ENCODE results near the gene BAZ1B.
A peak's percentile ranks its signal among the peaks of the same experiment; 100 is the strongest.
"Not testable (repeated sequence)": the region's sequence is repeated elsewhere in the genome, so short reads cannot be mapped to it uniquely, and the experiment has no call there.

BAZ1B gene

GRCh38 chr7:73504017-73504416 is 18.1 kb downstream of the BAZ1B start:
- no peak for DNase-seq

GRCh38 chr7:73503229-73503628 is 18.9 kb downstream of the BAZ1B start:
- no peak for DNase-seq

DNA sequence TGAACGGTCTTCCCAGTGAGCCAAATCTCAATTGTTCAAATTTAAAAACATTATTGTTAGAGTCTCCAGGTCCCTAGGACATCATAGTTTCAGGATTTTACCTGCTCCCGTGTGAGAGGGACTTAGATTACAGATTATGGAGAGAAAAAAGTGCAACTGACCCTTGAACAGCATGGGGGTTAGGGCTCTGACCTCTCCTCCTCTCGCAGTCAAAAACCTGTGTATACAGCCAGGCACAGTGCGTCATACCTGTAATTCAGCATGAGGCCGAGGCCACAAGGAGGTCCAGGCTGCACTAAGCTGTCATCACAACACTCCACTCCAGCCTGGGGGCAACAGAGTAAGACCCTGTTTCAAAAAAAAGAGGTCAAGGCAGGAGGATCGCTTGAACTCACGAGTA is 25.5 kb downstream of the BAZ1B start:
- DNase-seq = no peak

DNA sequence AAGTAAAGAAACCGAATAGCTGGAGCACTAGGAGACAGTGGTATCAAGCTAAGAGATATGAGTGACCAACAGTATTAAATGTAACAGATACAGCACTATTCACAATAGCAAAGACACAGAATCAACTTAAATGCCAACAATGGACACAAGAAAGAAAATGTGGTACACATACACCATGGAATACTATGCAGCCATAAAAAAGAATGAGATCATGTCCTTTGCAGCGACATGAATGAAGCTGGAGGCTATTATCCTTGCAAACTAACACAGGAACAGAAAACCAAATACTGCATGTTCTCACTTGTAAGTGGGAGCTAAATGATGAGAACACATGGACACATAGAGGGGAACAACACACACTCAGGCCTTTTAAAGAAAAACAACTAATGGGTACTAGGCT is 26.6 kb downstream of the BAZ1B start:
- not testable (repeated sequence) for DNase-seq

- no peak for DNase-seq
Measured at GRCh38 chr7:73489976-73490375, 32.1 kb downstream of the BAZ1B start.

- DNase-seq = no peak
Measured at GRCh38 chr7:73487486-73487885, 34.6 kb downstream of the BAZ1B start.

DNA sequence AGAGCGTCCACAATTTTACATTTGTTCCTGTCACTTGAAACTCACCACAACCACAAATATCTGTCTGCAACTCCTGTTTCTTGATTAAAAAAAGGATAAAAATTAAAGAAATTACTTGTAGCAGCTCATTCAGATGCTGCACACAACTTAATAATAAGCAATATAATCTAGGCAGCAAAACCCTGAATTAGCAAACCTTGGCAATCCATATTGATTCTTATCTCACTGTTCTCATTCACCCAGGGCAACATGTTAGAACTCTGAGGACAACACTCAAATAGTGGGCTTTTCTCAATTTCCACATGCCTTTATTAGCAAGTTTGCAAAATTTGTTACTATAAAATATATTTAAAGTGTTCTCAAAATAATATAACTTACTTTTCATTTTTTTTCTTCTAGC is 38.9 kb downstream of the BAZ1B start:
- no peak for DNase-seq

GRCh38 chr7:73482746-73483145 is 39.3 kb downstream of the BAZ1B start:
- no peak for DNase-seq

DNA sequence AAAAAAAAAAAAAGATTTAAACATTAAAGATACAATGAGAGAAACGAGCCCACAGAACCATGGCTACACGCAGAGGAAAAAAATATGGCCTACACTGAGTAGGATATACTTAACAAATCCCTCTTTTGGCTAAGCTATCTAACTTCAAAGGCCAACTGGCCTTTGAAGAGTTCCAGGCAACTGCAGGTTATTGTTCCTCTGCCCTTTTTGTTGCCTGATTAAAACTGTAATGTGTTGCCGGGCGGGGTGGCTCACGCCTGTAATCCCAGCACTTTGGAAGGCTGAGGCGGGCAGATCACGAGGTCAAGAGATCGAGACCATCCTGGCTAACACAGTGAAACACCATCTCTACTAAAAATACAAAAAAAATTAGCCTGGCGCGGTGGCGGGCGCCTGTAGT is 40.6 kb downstream of the BAZ1B start:
- not testable (repeated sequence) for DNase-seq

DNA sequence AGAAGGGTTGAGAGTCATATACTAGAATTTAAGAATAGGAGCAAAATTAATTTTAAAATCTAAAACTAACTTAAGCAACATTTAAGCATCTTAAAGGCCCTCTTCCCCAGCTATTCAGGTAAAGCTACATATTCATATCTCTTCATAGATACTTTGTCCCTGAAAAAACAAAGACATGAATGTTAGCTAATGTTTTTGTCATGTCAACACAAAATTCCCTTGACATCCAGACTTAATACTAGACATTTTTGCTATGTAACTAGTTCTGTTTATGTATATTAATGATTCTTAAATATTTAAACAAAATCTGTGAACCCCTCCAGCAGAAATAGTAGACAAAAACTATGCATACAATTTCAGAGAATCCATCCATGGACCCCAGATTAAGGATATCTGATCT is 43.5 kb downstream of the BAZ1B start:
- no peak for DNase-seq

DNA sequence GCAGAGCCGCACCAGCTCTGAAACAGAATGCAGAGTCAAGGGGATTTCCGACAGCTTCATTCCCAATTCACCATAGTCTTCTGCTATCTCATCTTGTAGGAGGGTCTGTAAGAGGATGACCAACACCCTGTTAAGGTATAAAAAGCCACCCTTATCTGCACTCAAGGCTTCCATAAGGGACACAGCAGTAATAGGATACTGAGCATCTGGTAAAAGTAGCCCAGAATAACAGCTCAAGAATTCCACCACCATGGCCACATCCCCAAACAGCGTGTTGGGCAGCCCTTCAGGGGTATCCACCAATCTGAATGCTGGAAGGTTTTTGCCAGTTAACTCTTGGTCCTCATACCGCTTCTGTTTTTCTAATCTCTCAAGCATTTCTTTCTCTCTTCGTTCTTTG is 44.7 kb downstream of the BAZ1B start:
- no peak for DNase-seq

GRCh38 chr7:73470208-73470607 is 51.9 kb downstream of the BAZ1B start:
- DNase-seq = no peak

GRCh38 chr7:73467046-73467445 is 55.0 kb downstream of the BAZ1B start:
- DNase-seq = not testable (repeated sequence)

GRCh38 chr7:73466112-73466511 is 56.0 kb downstream of the BAZ1B start:
- no peak for DNase-seq

DNA sequence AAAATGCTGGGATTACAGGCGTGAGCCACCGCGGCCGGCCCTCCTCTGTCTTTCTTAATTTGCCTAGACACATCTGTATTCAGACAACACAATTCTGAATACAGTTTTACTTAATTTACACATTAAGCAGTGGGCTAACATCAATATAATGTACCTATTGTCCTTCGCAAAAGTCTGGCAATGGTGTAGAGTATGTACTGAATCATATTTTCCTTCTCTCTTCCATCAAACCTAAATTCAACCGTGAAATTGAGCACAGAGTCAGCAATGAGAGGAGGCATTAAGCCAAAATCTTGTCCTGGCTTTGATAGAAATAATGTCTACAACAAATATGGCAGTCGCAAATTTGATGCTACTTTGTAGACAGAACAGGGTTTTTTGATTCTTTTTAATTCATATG is 58.1 kb downstream of the BAZ1B start:
- no peak for DNase-seq

- no peak for DNase-seq
Measured at GRCh38 chr7:73463260-73463659, 58.8 kb downstream of the BAZ1B start.

DNA sequence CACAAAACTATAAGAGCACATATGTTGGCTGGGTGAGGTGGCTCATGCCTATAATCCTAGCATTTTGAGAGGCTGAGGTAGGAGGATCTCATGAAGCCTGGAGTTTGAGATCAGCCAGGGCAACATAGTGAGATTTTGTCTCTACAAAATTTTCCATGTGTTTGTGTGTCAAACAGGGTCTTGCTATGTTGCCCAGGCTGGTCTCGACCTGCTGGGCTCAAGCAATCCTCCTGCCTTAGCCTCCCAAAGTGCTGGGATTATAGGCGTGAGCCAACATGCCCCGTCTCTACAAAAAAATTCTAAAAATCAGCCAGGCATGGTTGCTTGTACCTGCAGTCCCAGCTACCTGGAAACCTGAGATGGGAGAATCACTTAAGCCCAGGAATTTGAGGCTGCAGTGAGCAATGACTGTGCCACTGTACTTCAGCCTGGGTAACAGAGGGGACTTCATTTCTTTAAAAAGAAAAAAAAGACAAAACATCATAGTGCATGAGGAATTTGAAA is 60.3 kb downstream of the BAZ1B start:
- DNase-seq = no peak

DNA sequence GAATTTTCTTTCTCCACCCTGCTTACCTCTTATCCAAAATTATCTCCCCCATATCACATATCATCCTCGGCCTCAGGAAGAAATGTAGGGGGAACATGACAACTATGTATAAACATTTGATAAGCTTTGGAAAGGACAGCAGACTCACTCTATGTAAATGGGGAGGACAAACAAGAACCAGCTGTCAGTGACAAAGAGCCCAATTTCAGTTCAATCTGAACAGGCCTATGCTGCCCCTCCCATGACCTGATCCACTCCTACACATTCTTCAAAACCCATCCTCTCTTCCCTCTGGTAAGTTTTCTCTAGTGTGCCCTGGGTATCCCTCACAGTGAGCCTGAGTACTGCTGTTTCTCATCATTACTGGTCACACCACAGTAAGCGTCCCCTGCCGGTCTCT is 67.7 kb downstream of the BAZ1B start:
- no peak for DNase-seq

- DNase-seq = no peak
Measured at GRCh38 chr7:73452999-73453635, 69.0 kb downstream of the BAZ1B start.

GRCh38 chr7:73451780-73452398 is 70.2 kb downstream of the BAZ1B start:
- DNase-seq = peak in 4 of 6 experiments; percentile 11 to 72 (median 48)

DNA sequence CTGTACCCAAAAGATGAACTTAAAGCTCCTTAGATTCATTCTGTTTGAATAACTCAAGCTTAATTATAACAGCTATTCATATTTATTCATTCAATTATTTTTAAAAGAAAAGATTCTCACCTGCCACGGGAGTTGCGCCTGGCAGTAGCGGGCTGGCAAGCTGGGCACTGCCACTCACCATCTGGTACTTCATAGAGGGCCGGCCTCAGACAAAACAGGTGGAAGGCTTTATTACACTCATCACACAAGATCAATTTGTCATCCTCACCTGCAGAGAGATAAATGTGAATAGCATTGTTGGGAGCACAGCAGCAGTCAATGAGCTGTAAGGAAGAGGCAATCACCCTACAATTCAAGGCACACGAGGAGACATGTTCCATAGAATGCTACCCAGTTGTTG is 72.7 kb downstream of the BAZ1B start:
- no peak for DNase-seq

DNA sequence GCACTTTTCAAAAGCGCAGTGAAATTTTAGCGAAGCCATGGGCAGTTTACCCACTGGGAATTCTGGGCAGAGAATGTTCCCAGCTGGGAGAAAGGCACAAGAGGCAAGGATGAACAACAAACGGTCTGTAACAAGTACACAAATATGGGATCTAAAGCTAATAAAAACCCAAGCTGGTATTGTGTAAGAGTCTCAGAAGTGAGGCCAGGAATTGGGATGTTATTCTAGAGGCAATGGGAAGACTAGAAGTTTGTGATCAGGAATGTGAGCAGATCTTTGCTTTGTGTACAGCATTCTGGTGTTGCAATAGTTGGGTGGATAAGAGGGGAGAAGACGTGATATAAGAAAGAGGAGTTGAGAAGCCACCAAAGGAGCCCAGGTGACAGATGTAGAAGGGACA is 73.5 kb downstream of the BAZ1B start:
- DNase-seq = no peak

- DNase-seq = no peak
Measured at GRCh38 chr7:73447121-73447733, 74.9 kb downstream of the BAZ1B start.

DNA sequence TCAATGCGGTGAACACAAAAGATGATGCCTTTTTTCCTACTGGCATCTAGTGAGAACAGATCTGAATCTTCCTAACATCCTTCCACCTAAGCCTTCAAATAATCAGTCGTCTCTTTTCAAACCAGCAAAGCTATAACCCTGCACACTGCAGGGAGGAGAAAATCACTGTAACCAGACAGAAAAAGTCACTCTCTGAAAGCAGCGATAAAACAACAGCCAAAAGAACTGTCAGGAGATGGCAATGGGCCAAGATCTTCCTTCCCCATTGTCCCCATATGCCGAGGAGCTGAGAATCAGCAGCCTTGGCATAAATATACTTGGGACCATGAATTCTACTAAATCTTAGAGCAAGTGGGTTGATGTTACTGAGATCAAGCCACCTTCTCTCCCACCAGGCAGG is 75.4 kb downstream of the BAZ1B start:
- no peak for DNase-seq

Measured in stimulated activated naive CD4-positive, alpha-beta T cell (primary cell).